GM12891 (cell line): ENCODE data around the gene ZNF438.

Experiments
- DNase-seq: peaks from one replicate; pipeline ENCODE4 v3.0.0; 2011; ENCODE audit warnings: low spot score; ENCODE audit not compliant: insufficient read length
- FAIRE-seq: peaks from 2 replicates; lab custom pipeline; 2011; peaks lifted over from hg19 to GRCh38; lab: Jason Lieb, UNC
- PAX5 ChIP-seq: IDR thresholded peaks from 2 replicates; pipeline ENCODE4 v1.6.1; 2011; ENCODE audit warnings: low read length, moderate library complexity, mild to moderate bottlenecking; ENCODE audit not compliant: insufficient read depth, severe bottlenecking
- POLR2A ChIP-seq: IDR thresholded peaks from 2 replicates; pipeline ENCODE4 v1.6.1; 2011; ENCODE audit warnings: low read depth, low read length, control low read depth
- POLR2AphosphoS5 ChIP-seq: IDR thresholded peaks from 2 replicates; pipeline ENCODE4 v1.6.1; 2011; ENCODE audit warnings: low read depth, low read length, control low read depth
- POU2F2 ChIP-seq: IDR thresholded peaks from 2 replicates; pipeline ENCODE4 v1.6.1; 2011; ENCODE audit warnings: low read depth, mild to moderate bottlenecking, control low read depth, low read length, moderate library complexity
- SPI1 ChIP-seq: IDR thresholded peaks from 2 replicates; pipeline ENCODE4 v1.6.1; 2011; ENCODE audit warnings: low read depth, low read length, control low read depth
- TAF1 ChIP-seq: IDR thresholded peaks from 2 replicates; pipeline ENCODE4 v1.6.1; 2011; ENCODE audit warnings: low read depth, low read length, control low read depth

The ZNF438 gene

DNA sequence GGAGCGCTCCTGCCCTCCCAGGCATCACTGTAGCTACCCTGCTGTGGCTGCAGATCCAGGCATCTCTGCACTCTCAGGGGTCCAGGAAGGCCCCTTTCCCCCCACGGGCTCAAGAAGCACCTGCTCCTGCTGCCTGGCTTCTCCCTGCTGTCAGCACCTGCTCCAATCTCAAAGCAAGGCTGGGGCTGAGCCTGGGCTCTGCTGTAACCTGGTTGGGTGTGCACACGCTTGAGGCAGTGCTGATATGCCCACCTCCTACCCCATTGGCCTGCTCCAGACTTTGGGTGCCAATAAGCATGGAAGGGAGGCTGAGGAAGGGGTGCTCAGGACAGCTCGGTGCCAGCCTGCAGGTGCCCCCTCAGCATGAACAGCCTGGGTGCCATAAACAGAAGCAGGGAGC is 185.0 kb downstream of the ZNF438 start:
- TF ChIP-seq POLR2AphosphoS5 (no peak), SPI1 (no peak), PAX5 (no peak), TAF1 (no peak), POU2F2 (no peak), POLR2A (no peak)
- FAIRE-seq = no peak
- DNase-seq = no peak

DNA sequence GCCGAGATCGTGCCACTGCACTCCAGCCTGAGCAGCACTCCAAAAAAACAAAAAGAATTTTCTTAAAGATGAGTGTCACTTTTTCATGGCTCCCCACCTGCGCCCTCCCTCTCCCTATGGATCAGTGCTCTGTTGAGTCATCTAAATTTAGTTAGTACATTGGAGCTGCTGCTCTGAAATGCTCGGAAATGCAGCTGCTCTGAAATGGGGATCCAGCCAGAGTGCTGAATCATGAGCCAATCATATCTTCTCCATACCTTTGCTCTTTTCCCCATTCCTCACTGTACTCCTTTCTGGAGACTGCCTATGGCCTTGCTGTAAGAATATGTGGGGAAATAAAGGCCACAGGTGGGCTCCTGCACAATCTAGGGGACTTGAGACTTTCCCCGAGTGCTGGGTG is 188.8 kb downstream of the ZNF438 start:
- no peak for TF ChIP-seq POLR2A
- TF ChIP-seq SPI1 = no peak
- no peak for TF ChIP-seq PAX5
- TF ChIP-seq TAF1 = no peak
- TF ChIP-seq POU2F2 = no peak
- no peak for TF ChIP-seq POLR2AphosphoS5
- FAIRE-seq (no peak), DNase-seq (no peak)

DNA sequence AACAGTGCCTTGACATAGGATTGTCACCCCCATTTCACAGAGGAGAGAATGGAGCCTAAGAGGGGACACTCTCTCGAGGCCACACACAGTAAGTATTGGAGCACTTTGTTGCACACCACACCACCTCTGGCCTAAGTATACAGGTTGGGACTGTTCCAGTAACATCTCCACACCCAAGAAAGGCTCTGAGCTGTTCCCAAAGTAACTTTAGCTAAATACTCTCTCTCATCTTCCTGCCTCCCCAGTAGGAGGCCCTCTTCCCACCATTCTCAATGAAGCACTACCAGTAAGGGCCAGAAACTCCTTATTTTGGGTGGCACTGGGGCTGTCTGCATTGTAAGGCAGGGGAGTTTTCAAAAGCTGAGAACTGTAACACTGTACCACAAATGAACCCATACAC is 189.5 kb downstream of the ZNF438 start:
- TF ChIP-seq POLR2A (no peak), TAF1 (no peak), POLR2AphosphoS5 (no peak)

DNA sequence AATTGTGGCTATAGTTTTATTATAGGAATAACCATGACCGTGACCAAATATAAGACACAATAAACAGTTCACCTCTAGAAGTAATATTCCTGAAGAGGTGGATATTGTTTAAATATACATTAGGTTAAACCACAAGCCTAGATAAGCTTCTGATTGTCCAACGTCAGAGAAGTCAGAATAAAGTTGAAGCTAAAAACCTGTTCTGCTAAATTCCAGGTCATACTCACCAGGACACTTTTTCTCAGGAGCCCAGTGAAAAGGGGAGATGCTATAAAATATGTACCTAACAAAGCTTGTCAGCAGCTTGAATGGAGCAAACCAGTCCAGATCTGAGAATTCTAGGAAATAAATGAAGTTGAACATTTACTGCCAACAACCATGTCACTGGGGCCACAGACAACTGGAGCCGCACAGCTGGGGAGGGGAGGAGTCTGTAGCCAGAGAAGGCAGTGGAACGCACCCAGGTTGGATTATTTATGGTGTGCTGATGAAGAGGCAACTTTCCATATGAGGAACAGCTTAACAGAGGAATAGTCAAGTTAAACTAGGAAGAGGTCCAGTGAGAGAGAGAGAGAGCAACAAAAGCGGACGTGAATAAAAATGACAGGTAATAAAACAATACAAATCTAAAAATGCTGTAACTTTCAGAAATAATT is 191.1 kb downstream of the ZNF438 start:
- DNase-seq (no peak), FAIRE-seq (no peak)
- TF ChIP-seq SPI1 (no peak), PAX5 (no peak), POU2F2 (no peak)

More for the DNA sequence above, 189.5 kb downstream of the ZNF438 start:
- DNase-seq (no peak), FAIRE-seq (no peak)

DNA sequence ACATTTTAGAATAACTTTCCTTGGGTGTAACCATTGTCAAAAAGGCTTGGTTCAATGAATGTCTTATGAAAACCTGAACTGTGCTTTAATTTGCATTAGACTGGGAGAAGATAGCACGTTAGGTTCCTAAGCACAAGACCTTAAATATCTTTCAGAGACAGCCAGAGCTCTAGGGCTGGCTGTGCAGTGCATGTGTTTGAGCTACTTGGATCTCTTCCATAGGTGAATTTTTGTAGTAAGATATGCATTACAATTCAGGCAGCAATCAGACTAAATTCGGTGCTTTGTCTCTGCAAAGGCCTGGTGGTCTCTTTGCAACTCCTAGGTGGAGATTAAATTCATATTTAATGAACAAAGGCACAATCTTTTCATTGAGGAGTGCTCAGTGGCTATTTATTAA is 192.0 kb downstream of the ZNF438 start:
- no peak for TF ChIP-seq PAX5
- no peak for TF ChIP-seq POLR2AphosphoS5
- TF ChIP-seq POLR2A = no peak
- no peak for TF ChIP-seq POU2F2
- no peak for TF ChIP-seq SPI1
- no peak for TF ChIP-seq TAF1
- FAIRE-seq (no peak), DNase-seq (no peak)

DNA sequence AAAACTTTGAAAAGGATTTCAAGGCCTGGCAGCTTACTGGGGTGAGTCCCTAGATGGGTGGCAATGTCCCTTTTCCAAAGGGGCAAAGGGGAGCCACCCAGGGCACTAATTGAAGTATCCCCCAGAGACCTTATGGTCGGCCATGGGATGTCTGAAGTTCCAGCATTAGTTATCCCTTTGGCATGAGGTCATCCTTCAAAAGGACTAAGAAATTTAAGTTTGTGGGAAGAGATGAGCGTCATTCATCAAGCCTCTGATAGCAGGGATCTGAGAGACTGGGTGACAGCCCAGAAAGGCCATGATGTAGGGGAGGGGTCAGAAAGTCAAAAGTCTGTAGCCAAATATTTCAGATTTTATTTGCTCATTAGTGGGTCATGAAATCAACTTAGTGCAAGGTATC is 195.3 kb downstream of the ZNF438 start:
- DNase-seq (no peak), FAIRE-seq (no peak)
- TF ChIP-seq TAF1 (no peak), PAX5 (no peak), POLR2A (no peak), SPI1 (no peak), POLR2AphosphoS5 (no peak), POU2F2 (no peak)

DNA sequence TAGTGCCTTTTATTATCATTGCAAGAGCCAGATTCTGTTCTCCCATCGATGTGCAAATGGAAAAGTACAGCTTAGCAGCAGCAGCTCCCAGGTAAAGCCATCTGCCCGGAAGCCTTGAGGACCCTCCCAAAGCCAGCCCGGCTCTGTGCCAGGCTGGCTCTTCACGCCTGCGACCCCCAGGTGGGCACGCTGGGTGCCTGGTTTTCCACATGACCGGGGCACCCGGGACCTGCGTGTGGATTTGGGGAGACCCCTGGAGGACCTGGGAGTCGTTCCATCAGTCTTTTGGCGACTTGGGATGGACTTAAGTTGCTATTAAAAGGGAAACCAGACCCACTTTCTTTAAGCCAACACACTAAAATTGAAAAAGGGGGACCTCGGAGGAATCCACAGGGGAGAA is 196.5 kb downstream of the ZNF438 start:
- FAIRE-seq (no peak), DNase-seq (no peak)
- TF ChIP-seq SPI1 (no peak), POU2F2 (no peak), PAX5 (no peak), POLR2A (no peak), POLR2AphosphoS5 (no peak), TAF1 (no peak)

DNA sequence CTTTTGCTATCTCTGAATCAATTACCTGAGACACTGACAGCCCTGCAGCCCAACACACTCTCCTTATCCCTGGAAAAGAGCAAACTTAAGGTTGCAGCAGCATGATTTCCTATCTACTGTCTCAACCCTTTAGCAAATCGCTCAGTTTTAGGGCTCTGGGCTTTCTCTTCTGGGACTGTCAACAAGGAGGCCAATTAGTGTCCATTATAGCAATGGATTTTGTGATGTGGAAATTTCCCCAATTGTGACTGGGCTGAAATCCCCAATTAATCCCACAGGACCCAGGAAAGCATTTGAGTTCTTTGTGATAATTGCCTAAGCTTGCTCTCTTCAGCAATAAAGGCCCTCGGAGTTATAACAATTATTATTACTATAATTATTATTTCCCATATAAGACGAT is 197.0 kb downstream of the ZNF438 start:
- TF ChIP-seq PAX5 (no peak), POLR2AphosphoS5 (no peak), POU2F2 (no peak), SPI1 (no peak), POLR2A (no peak), TAF1 (no peak)
- DNase-seq (no peak), FAIRE-seq (no peak)

DNA sequence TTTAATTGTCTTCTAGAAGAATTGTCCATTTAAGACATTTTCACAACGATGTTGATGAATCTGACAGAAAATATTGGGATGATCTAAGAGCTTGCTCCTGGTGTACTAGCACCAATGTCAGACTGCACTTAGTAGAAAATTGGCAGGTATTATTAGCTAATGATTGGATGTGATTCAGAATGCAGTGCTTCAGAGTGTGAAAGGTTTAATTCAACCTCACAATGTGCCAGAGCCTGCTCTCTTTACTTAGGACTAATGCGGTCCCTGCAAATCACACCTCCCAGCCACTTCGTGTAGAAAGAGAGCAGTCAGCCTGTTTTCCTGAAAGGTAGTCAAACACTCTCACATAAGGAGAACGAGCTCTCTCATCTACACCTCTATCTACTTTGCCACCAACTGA is 197.5 kb downstream of the ZNF438 start:
- FAIRE-seq = no peak
- DNase-seq = no peak
- no peak for TF ChIP-seq TAF1
- TF ChIP-seq POLR2A = no peak
- TF ChIP-seq SPI1 = no peak
- TF ChIP-seq POLR2AphosphoS5 = no peak
- no peak for TF ChIP-seq POU2F2

DNA sequence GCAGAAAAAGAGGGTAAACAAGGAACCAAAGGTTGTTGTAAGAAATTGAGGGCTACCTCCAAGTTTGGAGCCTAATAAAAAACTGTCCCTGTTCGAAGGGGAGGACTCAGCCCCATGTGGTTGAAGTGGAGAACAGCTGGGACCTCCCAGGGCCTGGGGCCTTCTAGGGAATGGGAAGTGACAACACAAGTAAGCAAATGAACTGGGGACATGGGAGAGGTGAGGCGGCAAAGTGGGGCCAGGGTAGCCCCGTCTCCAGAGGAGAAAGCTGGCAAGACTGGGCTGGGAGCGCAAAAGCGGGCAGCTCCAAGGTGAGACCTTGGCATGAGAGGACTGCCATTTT is 198.1 kb downstream of the ZNF438 start:
- FAIRE-seq = no peak
- TF ChIP-seq POU2F2 = no peak
- no peak for TF ChIP-seq TAF1
- no peak for TF ChIP-seq POLR2A
- TF ChIP-seq SPI1 = no peak
- no peak for TF ChIP-seq PAX5
- TF ChIP-seq POLR2AphosphoS5 = no peak
- DNase-seq = no peak
